IPS-18c (cell line): ENCODE data around the gene AMBRA1.

Source experiments
- H3K4me3 ChIP-seq: 2 replicates; pipeline ENCODE4 v1.7.0; 2013; ENCODE audit warnings: low read depth, mild to moderate bottlenecking, low read length, moderate library complexity; ENCODE audit not compliant: insufficient read depth
- H3K9me3 ChIP-seq: one replicate; pipeline ENCODE4 v1.6.1; 2013; ENCODE audit warnings: mild to moderate bottlenecking, low read length, moderate library complexity; ENCODE audit not compliant: control insufficient read depth, insufficient read depth

The AMBRA1 gene

DNA sequence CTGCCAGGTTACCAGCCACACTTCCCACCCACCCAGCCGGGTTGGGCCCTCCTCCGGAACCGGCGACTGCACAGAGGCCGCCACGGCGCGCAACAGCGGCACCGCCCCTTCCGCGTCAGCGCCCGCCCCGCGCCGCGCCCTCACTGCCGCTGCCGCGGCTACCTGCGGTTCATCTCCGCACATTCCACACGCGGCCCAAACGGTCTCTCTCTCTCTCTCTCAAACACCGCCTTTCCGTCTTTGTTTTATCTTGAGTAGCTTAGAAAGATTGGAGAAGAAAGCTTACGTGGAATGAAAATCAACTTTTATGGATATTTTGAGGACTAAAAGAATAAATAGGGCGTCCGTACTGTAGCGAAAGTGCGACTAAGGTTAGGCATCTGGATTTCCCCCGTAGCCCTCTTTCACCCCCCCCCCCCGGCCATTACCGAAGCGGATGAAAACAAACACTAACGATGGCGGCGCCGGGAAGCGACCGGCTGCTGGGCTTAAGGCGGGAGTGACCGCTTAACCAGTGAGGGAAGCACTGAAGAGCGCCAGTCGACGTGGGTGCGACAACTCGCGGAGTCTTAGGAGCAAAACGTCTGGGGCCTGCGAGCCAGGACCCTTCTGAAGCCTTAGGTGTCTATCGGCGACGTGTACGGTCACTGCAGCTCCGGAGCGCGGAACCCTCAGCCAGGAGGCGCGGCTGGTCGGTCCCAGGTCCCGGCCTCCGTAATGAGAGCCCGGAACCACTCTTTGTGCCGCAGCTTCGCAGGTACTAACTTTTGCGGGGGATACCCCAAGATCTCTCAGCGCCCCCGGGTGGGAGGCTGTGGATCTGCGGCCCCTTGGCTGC lies 23.5 kb upstream of the AMBRA1 start, which contains the start of the genes ATG13 and HARBI1:
ATG13 (plus strand) TSS at position 420 of the 838 bp plus-strand sequence. CDS start 26,739 bp downstream, outside the sequence.
HARBI1 (minus strand) TSS at position 94 of the 838 bp plus-strand sequence. CDS start 990 bp downstream, outside the sequence.
- H3K9me3 ChIP-seq = no peaks in the 10 kb centered on the region
- H3K4me3 ChIP-seq = peak within 1 kb of the TSS; percentile 100

DNA sequence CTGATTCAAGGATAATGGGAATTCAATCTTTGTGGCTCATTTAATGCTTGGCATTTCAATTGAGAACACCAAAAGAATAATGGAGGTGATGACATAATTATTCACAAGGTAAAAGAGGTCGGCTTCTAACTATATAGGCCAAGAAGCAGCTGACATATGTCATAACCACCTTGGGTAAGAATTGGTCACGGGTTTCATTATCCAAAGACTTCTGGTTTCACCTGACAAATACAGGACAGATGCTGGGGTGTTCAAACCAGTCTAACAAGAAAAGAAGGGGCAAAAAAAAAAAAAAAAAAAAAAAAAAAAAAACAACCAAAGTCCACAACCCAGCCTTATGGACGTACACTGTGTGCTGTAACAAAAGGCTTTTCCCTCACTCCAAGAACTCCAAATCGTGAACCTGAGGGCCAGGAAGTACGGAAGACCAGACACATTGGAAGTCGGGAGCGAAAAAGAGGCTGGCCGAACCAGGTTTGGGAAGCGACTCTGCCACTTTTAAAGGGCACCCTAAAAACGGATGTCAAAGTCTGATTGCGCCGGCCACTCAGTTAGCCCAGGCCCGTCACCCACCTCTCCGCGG lies 22.8 kb upstream of the AMBRA1 start:
- Histone ChIP-seq H3K9me3 (no peaks in the 10 kb centered on the region), H3K4me3 (peak overlapping the region; percentile 100)

DNA sequence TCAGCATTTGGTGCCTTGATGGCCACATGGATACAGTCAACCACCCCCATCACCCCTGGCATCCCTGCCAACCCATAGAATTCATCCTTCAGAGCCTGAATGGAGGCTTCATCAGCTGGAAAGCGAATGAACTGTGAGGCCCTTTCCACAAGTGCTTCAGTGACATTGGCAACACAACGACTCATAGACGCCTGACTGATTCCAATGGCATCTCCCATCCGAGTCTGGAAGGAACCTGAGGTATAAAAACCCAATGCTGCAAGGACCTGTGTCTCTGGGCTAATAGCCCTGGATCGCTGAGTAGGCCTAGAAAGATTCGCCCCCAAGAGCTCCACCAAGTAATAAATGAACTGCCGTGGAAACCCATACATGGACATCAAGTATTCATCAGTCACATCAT lies 21.9 kb upstream of the AMBRA1 start:
- H3K4me3 ChIP-seq = no peak overlapping the region
- no peaks in the 10 kb centered on the region for H3K9me3 ChIP-seq

DNA sequence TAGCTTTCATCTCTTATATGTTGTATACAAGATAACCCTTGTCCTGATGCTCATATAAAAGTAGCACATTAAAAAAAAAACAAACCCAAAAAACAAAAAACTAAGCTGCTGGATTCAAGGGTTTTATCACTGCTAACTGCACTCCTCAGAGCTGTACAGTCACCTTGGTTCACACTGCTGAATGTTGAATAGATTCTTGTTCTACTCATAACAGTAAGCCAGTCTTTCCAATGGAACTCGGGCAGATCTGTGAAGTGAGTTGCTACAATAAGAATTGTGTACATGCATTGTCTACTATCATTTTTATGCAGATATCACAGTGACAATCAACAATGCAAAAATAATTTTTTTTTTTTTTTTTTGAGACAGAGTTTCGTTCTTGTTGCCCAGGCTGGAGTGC lies 18.5 kb upstream of the AMBRA1 start:
- Histone ChIP-seq H3K9me3 (no peaks in the 10 kb centered on the region), H3K4me3 (no peak overlapping the region)

DNA sequence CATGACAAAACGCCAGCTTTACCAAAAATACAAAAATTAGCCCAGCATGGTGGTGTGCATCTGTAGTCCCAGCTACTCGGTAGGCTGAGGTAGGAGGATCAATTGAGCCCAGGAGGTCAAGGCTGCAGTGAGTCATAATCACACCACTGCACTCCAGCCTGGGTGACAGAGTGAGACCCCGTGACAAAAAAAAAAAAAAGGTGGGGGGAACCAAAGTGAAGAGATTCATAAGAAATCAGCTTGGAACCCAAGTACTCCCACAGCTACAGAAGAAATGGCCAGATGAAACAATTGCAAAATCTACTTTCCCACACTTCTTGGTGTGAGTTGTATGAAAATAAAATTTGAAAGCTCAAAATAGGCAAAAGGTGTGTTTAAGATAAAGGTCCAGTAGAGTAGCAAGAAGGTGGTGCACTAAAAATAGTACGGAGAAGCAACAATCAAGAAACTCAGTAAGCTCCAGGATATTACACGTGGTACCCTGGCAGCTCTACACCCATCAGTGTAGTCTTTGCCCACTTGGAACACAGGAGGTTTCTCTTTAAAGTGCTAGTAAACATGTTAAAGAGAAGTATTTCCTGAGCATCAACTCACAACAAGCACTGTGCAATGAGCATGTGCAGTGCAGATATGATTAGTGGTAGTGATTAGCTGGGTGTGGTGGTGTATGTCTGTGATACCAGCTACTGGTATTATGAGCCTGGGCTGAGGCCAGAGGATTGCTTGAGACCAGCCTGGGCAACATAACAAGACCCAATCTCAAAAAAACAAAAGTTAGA lies 17.9 kb upstream of the AMBRA1 start:
- Histone ChIP-seq H3K9me3 (no peaks in the 10 kb centered on the region), H3K4me3 (no peak overlapping the region)

DNA sequence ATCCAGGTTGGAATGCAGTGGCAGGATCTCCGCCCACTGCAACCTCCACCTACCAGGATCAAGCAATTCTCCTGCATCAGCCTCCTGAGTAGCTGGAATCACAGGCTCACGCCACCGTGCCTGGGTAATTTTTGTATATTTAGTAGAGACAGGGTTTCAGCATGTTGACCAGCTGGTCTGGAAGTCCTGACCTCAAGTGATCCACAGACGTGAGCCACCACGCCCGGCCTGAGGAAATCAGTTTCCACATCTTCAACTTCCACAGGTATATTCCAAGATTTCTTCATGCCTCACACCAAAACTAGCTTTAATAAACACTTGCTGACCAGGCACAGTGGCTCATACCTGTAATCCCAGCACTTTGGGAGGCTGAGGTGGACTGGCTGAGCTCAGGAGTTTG lies 15.6 kb upstream of the AMBRA1 start:
- no peak overlapping the region for H3K4me3 ChIP-seq
- no peaks in the 10 kb centered on the region for H3K9me3 ChIP-seq

DNA sequence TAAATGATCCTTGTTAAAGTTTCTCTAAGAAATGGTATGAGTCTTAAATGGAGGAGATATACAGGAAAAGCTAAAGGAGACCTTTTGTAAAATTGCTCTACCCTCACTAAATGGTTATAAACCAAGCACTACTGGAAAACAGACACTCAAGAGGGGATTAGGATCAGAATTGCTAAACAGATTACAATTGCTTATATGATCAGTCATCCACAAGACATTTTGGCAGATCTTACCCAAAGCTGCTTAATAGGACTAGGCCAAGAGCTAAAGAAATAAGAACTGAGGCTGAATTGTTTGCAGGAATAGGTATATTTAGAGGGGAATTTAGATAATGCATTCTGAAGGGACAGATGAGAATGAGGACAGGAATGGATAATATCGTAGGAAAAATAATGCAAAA lies 13.7 kb upstream of the AMBRA1 start:
- Histone ChIP-seq H3K9me3 (no peaks in the 10 kb centered on the region), H3K4me3 (no peak overlapping the region)

DNA sequence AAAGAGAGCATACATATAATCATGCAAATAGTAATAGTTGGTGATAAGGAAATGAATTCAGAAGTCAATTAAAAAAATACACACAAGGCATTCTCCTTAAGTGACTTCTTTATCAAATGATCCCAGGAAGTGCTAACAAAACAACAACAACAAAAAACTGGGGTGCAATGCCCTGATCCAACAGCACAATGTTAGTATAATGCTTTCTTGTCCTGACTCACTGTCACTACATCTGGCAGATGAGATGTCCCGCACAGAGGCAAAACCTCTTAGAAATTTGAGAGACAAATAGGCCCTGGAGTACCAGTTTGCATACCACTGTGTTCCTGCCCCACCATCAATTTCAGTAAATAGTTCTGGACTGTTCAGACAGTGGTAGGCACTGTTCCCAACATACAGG lies 11.0 kb upstream of the AMBRA1 start:
- Histone ChIP-seq H3K9me3 (no peaks in the 10 kb centered on the region), H3K4me3 (no peak overlapping the region)

DNA sequence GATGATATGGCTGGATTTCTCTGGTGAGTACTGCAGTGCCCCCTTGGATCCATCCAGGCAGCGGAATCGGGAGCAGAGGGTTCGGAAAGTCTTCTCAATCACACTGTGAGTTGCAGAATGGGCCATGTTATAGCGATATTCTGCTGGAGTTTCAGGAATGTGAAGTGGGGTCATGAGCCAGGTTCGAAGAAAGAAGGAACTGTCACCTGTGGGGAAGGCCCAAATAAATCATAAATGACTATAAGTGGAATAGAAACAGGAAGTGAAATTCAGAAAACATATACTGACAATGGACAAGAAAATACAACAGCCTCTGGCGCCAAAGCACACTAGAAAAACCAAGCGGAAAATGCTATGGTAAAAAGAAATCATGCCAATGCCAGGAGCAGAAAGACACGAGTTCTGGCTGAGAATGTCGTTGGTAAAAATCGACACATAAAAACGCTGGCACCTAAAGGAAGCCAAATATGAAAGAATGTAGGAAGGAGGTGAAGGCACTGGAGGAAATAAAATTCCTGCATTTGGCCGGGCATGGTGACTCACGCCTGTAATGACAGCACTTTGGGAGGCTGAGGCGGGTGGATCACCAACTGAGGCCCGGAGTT lies 10.0 kb upstream of the AMBRA1 start:
- H3K9me3 ChIP-seq = no peaks in the 10 kb centered on the region
- H3K4me3 ChIP-seq = no peak overlapping the region

DNA sequence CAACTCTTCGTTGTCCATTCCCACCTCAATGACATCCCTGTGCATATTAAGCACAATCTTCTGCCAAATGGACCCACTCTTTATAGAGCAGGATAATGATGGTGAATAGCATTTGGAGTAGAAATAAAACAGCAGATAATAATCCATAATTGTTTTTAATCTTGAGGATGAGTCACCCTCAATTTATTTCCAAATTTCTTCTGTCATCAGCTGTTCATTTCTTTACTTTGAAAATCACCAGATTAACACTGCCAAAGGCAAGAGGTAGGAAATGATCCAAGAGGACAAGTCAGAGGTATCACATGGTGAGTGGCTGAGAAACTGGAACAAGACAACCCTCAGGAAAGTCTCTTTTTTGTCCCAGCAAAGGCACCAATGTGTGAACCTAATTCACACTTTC lies 7.3 kb upstream of the AMBRA1 start:
- Histone ChIP-seq H3K4me3 (no peak overlapping the region), H3K9me3 (no peaks in the 10 kb centered on the region)

DNA sequence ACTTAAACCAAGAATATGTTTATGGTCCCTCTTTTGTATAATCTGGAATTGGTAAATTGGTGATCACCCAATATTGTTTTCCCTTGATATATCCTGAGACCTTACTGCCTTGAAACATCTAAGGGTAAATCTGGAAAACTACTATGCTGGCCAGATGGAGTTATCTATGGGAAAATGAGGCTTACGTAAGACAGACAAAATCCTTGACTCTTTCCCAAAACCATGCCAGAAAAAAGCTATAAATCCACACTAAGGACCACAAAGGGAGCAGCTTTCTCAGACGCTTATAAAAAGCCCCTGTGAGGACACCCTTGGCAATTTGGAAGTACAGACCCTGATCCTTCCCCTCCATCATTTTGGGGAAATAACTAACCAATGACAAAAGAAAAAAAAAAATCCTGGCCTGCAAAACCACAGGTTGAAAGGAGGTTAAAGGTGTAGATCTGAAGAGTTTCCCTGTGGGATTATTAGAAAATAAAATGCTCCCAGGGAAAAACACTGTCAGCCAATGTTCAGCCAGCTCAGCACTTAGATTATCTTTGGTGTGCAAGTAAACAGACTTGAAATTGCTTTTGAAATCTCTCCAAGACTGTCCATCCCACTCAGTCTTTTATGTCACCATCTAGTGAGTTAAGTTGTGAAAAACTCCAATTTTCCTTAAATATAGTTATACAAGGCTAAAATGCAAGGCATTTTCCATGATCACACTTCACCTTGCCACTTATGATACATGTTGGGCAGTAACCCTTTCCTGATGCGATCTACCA lies 6.6 kb upstream of the AMBRA1 start:
- H3K9me3 ChIP-seq = no peaks in the 10 kb centered on the region
- no peak overlapping the region for H3K4me3 ChIP-seq

DNA sequence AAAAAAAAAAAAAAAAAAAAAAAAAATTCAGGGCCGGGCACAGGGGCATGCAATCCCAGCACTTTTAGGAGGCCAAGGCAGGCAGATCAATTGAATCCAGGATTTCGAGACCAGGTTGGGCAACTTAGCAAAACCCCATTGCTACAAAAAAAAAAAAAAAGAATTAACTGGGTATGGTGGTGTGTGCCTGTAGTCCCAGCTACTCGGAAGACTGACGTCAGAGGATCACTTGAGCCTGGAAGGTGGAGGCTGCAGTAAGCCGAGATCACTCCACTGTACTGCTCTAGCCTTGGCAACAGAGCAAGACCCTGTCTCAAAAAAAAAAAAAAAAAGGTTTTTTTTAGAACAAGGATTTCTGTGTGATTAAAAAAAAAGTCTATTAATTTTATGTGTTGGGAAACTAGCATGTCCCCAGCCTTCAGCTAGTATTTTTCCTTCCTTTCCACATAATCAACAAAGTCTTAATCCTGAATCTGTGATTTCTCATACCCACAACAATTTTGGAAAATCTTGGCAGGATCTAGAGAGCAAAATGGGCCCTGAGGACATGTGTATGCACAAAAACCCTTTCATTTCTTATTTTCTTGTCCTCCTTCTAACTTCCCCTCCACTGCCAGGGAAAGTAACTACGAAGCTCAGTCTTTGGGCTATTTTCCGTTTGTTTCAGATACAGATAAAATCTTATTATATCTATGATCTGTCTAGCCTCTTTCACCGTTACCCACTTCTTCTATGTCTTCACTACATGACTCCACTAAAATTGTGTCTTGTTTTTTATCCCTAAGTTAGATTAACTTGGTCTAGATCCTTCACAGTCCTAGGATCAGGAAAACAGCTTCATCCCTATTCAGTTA lies 5.7 kb upstream of the AMBRA1 start:
- Histone ChIP-seq H3K9me3 (no peaks in the 10 kb centered on the region), H3K4me3 (no peak overlapping the region)

DNA sequence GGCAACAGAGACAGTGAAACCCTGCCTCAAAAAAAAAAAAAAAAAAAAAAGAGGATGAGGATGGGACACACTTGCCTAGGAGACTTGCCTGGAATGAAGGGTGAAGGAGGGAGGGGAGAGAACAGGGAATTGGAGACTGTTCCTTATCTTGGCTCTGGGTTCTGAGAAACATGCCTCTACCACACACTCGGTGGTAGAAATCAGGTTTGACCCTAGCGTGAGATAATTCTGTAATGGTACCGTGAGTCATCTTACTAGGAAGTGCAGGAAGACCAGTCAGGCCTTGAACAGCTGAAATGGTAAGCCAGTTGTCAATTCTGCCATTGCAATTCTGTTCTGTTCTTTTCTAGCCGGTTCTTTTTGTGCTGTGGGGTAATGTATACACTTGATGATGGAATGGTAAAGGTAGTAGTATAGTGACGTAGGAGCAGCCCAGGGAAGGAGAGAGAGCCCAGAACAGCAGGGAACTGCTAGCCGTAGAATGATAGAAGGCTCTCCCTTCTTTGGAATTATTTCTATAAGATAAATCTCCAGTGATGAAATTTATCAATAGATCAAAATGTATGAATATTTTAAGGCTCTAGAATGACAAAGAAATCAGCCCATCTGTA lies 3.9 kb upstream of the AMBRA1 start:
- Histone ChIP-seq H3K4me3 (no peak overlapping the region), H3K9me3 (no peaks in the 10 kb centered on the region)

DNA sequence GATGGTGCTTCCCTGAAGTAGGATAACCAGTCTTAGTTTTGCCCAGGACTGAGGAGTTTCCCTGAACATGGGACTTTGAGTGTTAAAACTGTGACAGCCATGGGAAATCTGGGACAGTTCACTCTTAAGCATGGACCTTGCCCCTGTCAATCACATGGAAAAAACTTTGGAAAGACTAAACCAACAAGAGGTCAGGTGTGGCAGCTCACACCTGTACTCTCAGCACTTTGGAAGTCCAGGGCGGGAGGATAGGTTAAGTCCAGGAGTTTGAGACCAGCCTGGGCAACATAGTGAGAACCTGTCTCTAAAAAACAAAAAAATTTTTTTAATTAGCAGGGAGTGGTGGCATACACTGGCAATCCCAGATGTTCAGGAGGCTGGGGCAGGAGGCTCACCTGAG lies 3.3 kb upstream of the AMBRA1 start:
- Histone ChIP-seq H3K9me3 (no peaks in the 10 kb centered on the region), H3K4me3 (no peak overlapping the region; the same call in 1 of the 2 replicates)

DNA sequence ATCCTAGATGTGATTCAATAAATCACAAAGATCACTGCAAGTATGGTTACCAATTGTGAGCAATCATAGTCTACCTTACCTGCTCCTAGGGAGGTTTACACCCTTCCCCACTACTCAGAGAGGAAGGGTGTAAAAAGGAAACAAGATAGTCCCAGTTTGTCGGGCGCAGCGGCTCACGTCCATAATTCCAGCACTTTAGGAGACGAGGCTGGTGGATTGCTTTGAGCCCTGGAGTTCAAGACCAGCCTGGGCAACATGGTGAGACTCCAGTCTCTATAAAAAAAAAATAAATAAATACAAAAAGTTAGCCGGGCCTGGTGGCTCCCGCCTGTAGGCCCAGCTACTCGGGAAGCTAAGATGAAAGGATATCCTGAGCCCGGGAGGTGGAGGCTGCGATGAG lies 962 bp upstream of the AMBRA1 start:
- H3K9me3 ChIP-seq = no peaks in the 10 kb centered on the region
- H3K4me3 ChIP-seq = no peak overlapping the region

DNA sequence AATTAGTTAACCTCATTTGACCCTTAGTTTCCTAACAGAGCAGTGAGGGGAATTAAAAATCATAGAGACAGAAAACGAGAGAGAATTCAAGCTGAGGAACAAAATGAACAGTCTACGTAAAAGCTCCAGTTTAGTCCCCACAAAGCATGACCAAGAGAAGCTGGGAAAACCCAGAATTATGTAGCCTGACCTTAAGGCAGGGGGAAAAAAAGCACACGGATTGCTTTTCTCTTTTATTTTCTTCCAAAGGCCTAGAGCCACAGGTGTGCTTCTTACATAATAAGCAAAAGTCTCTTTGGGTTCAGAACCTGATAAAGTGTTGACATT lies 514 bp upstream of the AMBRA1 start:
- Histone ChIP-seq H3K4me3 (peak overlapping the region; percentile 87; the same call in 1 of the 2 replicates), H3K9me3 (no peaks in the 10 kb centered on the region)
